Endothelial cell of umbilical vein (primary cell): ENCODE measurements around the gene SPATA2L. TPM values are rescaled to one million over a fixed set of nuclear protein-coding genes. Genes with fewer than 3 reads are reported as not detected.

Experiments
- BruUV-seq: library from RNA; stranded (reverse); fragments of 400-500 nt; replicated peaks from 2 replicates; lab custom pipeline; 2021; lab: Mats Ljungman, UMichigan
- CTCF ChIA-PET: fragments of 300-600, 350-600 bp; sonication (Branson Sonifier 250); formaldehyde crosslinking; loops from one replicate; lab custom pipeline; 2021; ENCODE audit warnings: antibody characterized with exemption, inconsistent platforms; lab: Charles Lee
- POLR2A ChIA-PET: fragments of 300-600, 350-600 bp; sonication (Branson Sonifier 250); formaldehyde crosslinking; loops from one replicate; lab custom pipeline; 2021; ENCODE audit warnings: antibody characterized with exemption, inconsistent platforms; lab: Charles Lee
- DNase-seq: peaks from one replicate; pipeline ENCODE4 v3.0.0-alpha.2; 2011; ENCODE audit warnings: low read depth, low spot score
- FAIRE-seq: peaks from 2 replicates; lab custom pipeline; 2011; peaks lifted over from hg19 to GRCh38; lab: Jason Lieb, UNC
- H2AFZ ChIP-seq: 2 replicates; pipeline ENCODE4 v1.6.0; 2012; ENCODE audit warnings: low read depth, low read length, control low read depth, inconsistent platforms
- H3K27ac ChIP-seq: 2 replicates; pipeline ENCODE4 v1.5.1; 2011; ENCODE audit warnings: low read depth, mild to moderate bottlenecking, control low read depth, low read length, moderate library complexity; ENCODE audit not compliant: insufficient read depth
- H3K27me3 ChIP-seq, 2 experiments: 2 replicates each; pipeline versions ENCODE4 v1.6.0 to v1.6.1; 2011; ENCODE audit warnings: low read length in 2 of 2, mixed read lengths in 1 of 2; ENCODE audit not compliant: control insufficient read depth in 2 of 2, insufficient read depth in 2 of 2
- H3K36me3 ChIP-seq, 2 experiments: 2 replicates in 1 of 2; 3 replicates in 1 of 2; pipeline ENCODE4 v1.5.1; 2011; ENCODE audit warnings: low read length in 2 of 2, mild to moderate bottlenecking in 1 of 2, moderate library complexity in 1 of 2; ENCODE audit not compliant: control insufficient read depth in 2 of 2, insufficient read depth in 2 of 2; ENCODE audit errors: extremely low read depth in 1 of 2
- H3K4me1 ChIP-seq: 3 replicates; pipeline ENCODE4 v1.5.1; 2011; ENCODE audit warnings: mild to moderate bottlenecking, low read length; ENCODE audit not compliant: control insufficient read depth, insufficient read depth; ENCODE audit errors: extremely low read depth
- H3K4me2 ChIP-seq: 2 replicates; pipeline ENCODE4 v1.6.1; 2011; ENCODE audit warnings: low read length, control low read depth, mixed read lengths; ENCODE audit not compliant: insufficient read depth
- H3K4me3 ChIP-seq, 3 experiments: fragments of 200-600 bp in 1 of 3; sonication (generic), shearing (Covaris generic) in 1 of 3; replicated peaks in 1 of 3; 2 replicates each; pipeline ENCODE4 v1.5.1; 2011 to 2016; ENCODE audit warnings: control low read depth in 3 of 3, low read length in 3 of 3, mild to moderate bottlenecking in 2 of 3, inconsistent platforms in 1 of 3, low read depth in 1 of 3, moderate library complexity in 1 of 3; ENCODE audit not compliant: insufficient read depth in 1 of 3
- H3K79me2 ChIP-seq: 2 replicates; pipeline ENCODE4 v1.6.0; 2012; ENCODE audit warnings: low read length, inconsistent platforms; ENCODE audit not compliant: control insufficient read depth, insufficient read depth
- H3K9ac ChIP-seq: replicated peaks from 2 replicates; pipeline ENCODE3; 2011; ENCODE audit warnings: low read length, control low read depth; ENCODE audit not compliant: insufficient read depth; ENCODE audit errors: extremely low read depth
- H3K9me1 ChIP-seq: replicated peaks from 3 replicates; pipeline ENCODE4 v1.6.0; 2011; ENCODE audit warnings: mild to moderate bottlenecking, low read length; ENCODE audit not compliant: control insufficient read depth, insufficient read depth; ENCODE audit errors: extremely low read depth
- H3K9me3 ChIP-seq: replicated peaks from 2 replicates; pipeline ENCODE4 v1.5.1; 2012; ENCODE audit warnings: low read length, inconsistent platforms; ENCODE audit not compliant: control insufficient read depth, insufficient read depth
- H4K20me1 ChIP-seq: replicated peaks from 2 replicates; pipeline ENCODE3; 2011; ENCODE audit warnings: mild to moderate bottlenecking, low read length; ENCODE audit not compliant: control insufficient read depth, insufficient read depth; ENCODE audit errors: extremely low read depth
- CTCF ChIP-seq, 2 donors: IDR thresholded peaks; 1 replicate in 1 of 2; 2 replicates in 1 of 2; pipeline ENCODE4 v1.5.1; 2011; ENCODE audit warnings: low read length in 2 of 2, mild to moderate bottlenecking in 2 of 2, moderate library complexity in 2 of 2, control low read depth in 1 of 2, inconsistent platforms in 1 of 2, low read depth in 1 of 2; ENCODE audit not compliant: insufficient read depth in 1 of 2; ENCODE audit errors: extremely low read depth in 1 of 2
- EZH2 ChIP-seq: IDR thresholded peaks from 2 replicates; pipeline ENCODE4 v1.6.1; 2012; ENCODE audit warnings: borderline replicate concordance, low read depth, mild to moderate bottlenecking, moderate library complexity, low read length, inconsistent platforms; ENCODE audit not compliant: severe bottlenecking
- FOS ChIP-seq: IDR thresholded peaks from 2 replicates; pipeline ENCODE4 v1.6.1; 2011; ENCODE audit warnings: mild to moderate bottlenecking, low read length, moderate library complexity, borderline replicate concordance; ENCODE audit not compliant: insufficient read depth
- GATA2 ChIP-seq: IDR thresholded peaks from 2 replicates; pipeline ENCODE4 v1.7.0; 2011; ENCODE audit warnings: low read depth, mild to moderate bottlenecking, moderate library complexity, mixed read lengths, low read length; ENCODE audit not compliant: insufficient read length, insufficient read depth
- JUN ChIP-seq: IDR thresholded peaks from 2 replicates; pipeline ENCODE4 v1.6.1; 2011; ENCODE audit warnings: borderline replicate concordance, low read depth; ENCODE audit not compliant: insufficient read length, insufficient read depth
- MAX ChIP-seq: IDR thresholded peaks from 2 replicates; pipeline ENCODE4 v1.6.1; 2011; ENCODE audit not compliant: insufficient read depth, insufficient read length
- MYC ChIP-seq: IDR thresholded peaks from one replicate; pipeline ENCODE4 v1.6.1; 2011; ENCODE audit warnings: mild to moderate bottlenecking, low read depth, low read length
- POLR2A ChIP-seq: IDR thresholded peaks from 2 replicates; pipeline ENCODE4 v1.6.1; 2012; ENCODE audit warnings: low read depth, mild to moderate bottlenecking, control low read depth, low read length
- POLR2AphosphoS5 ChIP-seq: IDR thresholded peaks from 2 replicates; pipeline ENCODE4 v1.6.1; 2012; ENCODE audit warnings: low read depth, mild to moderate bottlenecking, control low read depth, low read length, moderate library complexity; ENCODE audit not compliant: insufficient read depth
- dilution Hi-C: fragments of 300-500 bp; cut with MboI; formaldehyde crosslinking; loops from one replicate; pipeline ENCODE4 v1.15.0; 2019; ENCODE audit warnings: low sequenced_read_pairs; ENCODE audit not compliant: extremely low pct_ligation_motif_present
- intact Hi-C: fragments of 100-400 bp; cut with micrococcal nuclease; formaldehyde crosslinking; loops from one replicate; pipeline ENCODE4 v1.10.0; 2022
- polyA plus RNA-seq, 4 experiments: library from polyadenylated mRNA; depleted of rRNA in 3 of 4; stranded (reverse) in 3 of 4; unstranded in 1 of 4; fragments of >200 nt; gene quantifications; 2 replicates each; pipeline versions ENCODE4 v1.2.1 to v1.2.3, GENCODE V29; 2011 to 2012; ENCODE audit warnings: missing spikeins in 1 of 4
- total RNA-seq: library from RNA; stranded (reverse); gene quantifications from 2 replicates; pipeline ENCODE4 v1.2.3, GENCODE V29; 2021

The SPATA2L gene
- total and polyA plus RNA-seq, 2 donors (not counting 3 experiments of a cell fraction or from before 2014, with no cell fraction given), result 7.3 to 7.4 TPM

DNA sequence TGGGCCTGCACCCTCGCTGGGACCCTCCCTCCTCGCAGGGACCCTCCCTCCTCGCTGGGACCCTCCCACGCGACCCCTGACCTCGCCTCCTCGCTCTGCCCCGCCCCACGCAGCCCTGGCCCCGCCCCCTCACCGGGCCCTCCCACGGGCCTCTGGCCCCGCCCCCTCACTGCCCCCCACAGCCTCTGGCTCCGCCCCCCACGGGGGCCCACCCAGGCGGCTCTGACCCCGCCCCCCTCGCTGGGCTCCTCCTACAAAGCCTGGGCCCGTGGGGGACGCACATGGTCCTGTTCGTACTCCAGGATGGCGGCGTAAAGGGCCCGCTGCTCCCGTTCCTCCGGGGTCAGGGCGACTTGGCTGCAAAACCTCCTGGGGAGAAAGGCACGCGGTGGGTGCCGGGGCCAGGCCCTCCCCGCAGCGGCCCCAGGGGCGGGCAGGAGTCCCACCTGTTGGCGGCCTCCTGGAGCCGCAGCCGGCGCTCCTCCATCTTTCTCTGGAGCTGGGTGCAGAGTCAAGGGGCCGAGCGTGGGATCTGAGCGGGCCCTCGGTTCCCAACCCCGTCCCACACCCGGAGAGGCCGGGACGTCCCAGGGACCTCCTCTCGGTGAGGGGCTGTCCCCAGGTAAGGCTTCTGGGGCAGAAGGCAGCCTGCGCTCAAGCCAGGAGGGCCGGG is 10.2 kb upstream of the SPATA2L start:
- Histone ChIP-seq H3K4me2 (peak overlapping the region; percentile 88), H3K4me3 (peak overlapping the region; percentile 45 to 95 (median 75)), H3K9me1 (no peaks in the 10 kb centered on the region), H3K9ac (peak overlapping the region; percentile 86), H2AFZ (peak overlapping the region; percentile 90), H3K79me2 (peaks cover 14% of the 10 kb centered on the region), H3K36me3 (peaks cover 0 to 3% of the 10 kb centered on the region in 2 experiments), H4K20me1 (no peaks in the 10 kb centered on the region), H3K4me1 (peaks cover 9% of the 10 kb centered on the region), H3K27ac (peak overlapping the region; percentile 78), H3K27me3 (no peaks in the 10 kb centered on the region), H3K9me3 (no peaks in the 10 kb centered on the region)
- ChIA-PET CTCF (interaction anchor here (0.8 to 1.3 kb wide), 2 partner anchors 11 to 74 kb away, joined by 3 to 4 read pairs; no protein-coding TSS in a partner anchor), POLR2A (no interaction called here)
- TSS peak; percentile 57 for BruUV-seq
- dilution Hi-C loops (no loop called here), intact Hi-C loops (loop anchor here (1.0 kb wide), 1 partner anchor 8 kb away; no protein-coding TSS in a partner anchor)
- peak; percentile 66 for DNase-seq
- peak; percentile 58 for TF ChIP-seq MAX
- no peak for TF ChIP-seq CTCF (IDR thresholded peaks at IDR 0.05; ENCODE audit: extremely low read depth in 1 of 2, insufficient read depth in 1 of 2, low read depth in 1 of 2, low read length in 2 of 2)
- TF ChIP-seq GATA2, result no peak
- peak; percentile 85 for TF ChIP-seq POLR2A
- no peak for TF ChIP-seq FOS
- peak; percentile 79 for TF ChIP-seq POLR2AphosphoS5
- TF ChIP-seq EZH2, result no peak
- no peak for TF ChIP-seq JUN
- TF ChIP-seq MYC, result no peak
- peak; percentile 78 for FAIRE-seq
